Posterior vena cava (tissue), 2 donors: ENCODE measurements around the gene MGAM2. TPM values are rescaled to one million over a fixed set of nuclear protein-coding genes. Genes with fewer than 3 reads are reported as not detected.
"Not testable (repeated sequence)": the region's sequence is repeated elsewhere in the genome, so short reads cannot be mapped to it uniquely, and the experiment has no call there.

ENCODE experiments used
- DNase-seq: peaks from one replicate; pipeline ENCODE4 v3.0.0-alpha.2; 2020; ENCODE audit warnings: low spot score
- intact Hi-C, 2 donors: fragments of 100-400 bp; cut with DNase I; formaldehyde crosslinking; loops; one replicate each; pipeline versions ENCODE4 v1.14.1 to v1.14.2; 2022 to 2023
- long read RNA-seq, 2 donors: library from polyadenylated mRNA; unstranded; transcript quantifications; one replicate each; pipeline ENCODE4 v2.0.0, GENCODE V29; 2020 to 2021
- total RNA-seq, 2 donors: library from RNA; stranded (reverse); fragmentation: NEBNext Ultra II Directional; extraction: Animal tissue kit (Norgen Biotek cat#: 25700); gene quantifications; one replicate each; pipeline ENCODE4 v1.2.1, GENCODE V29; 2021
- donor health status: DM: yes; HTN: yes; CAD: no.
- donor health status: DM: yes; HTN: yes; CAD: no.

Gene MGAM2
- total RNA-seq = under 1 TPM; 0.24 to 0.51 TPM
- long read RNA-seq, donor 1 = 0 reads
- long read RNA-seq, donor 2 = 0 reads

- intact Hi-C loops = no loop called here
- DNase-seq = no peak
Measured at GRCh38 chr7:142111499-142111898, at the start of gene MGAM2. Gene MGAM2 (plus strand): TSS chr7:142111718. CDS start chr7:142116874, 5,156 bp downstream.

- intact Hi-C loops = no loop called here
- DNase-seq = no peak
Measured at GRCh38 chr7:142063551-142064442, 47.7 kb upstream of the MGAM2 start.

- intact Hi-C loops = no loop called here
- DNase-seq = no peak
Measured at GRCh38 chr7:142066536-142066935, 45.0 kb upstream of the MGAM2 start.

GRCh38 chr7:142077762-142078161, 33.8 kb upstream of the MGAM2 start:
- no peak for DNase-seq
- intact Hi-C loops = no loop called here

- intact Hi-C loops = no loop called here
- no peak for DNase-seq
Measured at GRCh38 chr7:142083605-142084004, 27.9 kb upstream of the MGAM2 start.

GRCh38 chr7:142085428-142085827, 26.1 kb upstream of the MGAM2 start:
- intact Hi-C loops = no loop called here

GRCh38 chr7:142088022-142088714, 23.4 kb upstream of the MGAM2 start:
- no peak for DNase-seq
- intact Hi-C loops = no loop called here

More at GRCh38 chr7:142085428-142085827, 26.1 kb upstream of the MGAM2 start:
- no peak for DNase-seq

- intact Hi-C loops = no loop called here
- no peak for DNase-seq
Measured at GRCh38 chr7:142089035-142089434, 22.5 kb upstream of the MGAM2 start.

GRCh38 chr7:142091961-142092360, 19.6 kb upstream of the MGAM2 start:
- DNase-seq = no peak
- intact Hi-C loops = no loop called here

- DNase-seq = no peak
- intact Hi-C loops = no loop called here
Measured at GRCh38 chr7:142094861-142095260, 16.7 kb upstream of the MGAM2 start.

GRCh38 chr7:142097571-142097970, 13.9 kb upstream of the MGAM2 start:
- DNase-seq = no peak
- intact Hi-C loops = no loop called here

- intact Hi-C loops = no loop called here
- no peak for DNase-seq
Measured at GRCh38 chr7:142098004-142098403, 13.5 kb upstream of the MGAM2 start.

- DNase-seq, intact Hi-C loops: not testable (repeated sequence)
Measured at GRCh38 chr7:142099347-142099746, 12.2 kb upstream of the MGAM2 start.

GRCh38 chr7:142100634-142101033, 10.9 kb upstream of the MGAM2 start:
- intact Hi-C loops = no loop called here
- DNase-seq = no peak

- DNase-seq, intact Hi-C loops: not testable (repeated sequence)
Measured at GRCh38 chr7:142101794-142102193, 9.7 kb upstream of the MGAM2 start.

GRCh38 chr7:142104550-142105527, 6.7 kb upstream of the MGAM2 start:
- no peak for DNase-seq
- intact Hi-C loops = no loop called here

- intact Hi-C loops = no loop called here
- no peak for DNase-seq
Measured at GRCh38 chr7:142108728-142109505, 2.6 kb upstream of the MGAM2 start.

- intact Hi-C loops = no loop called here
- no peak for DNase-seq
Measured at GRCh38 chr7:142110098-142110497, 1.4 kb upstream of the MGAM2 start.

GRCh38 chr7:142110638-142111037, 880 bp upstream of the MGAM2 start:
- intact Hi-C loops = no loop called here
- DNase-seq = no peak
